GM23338 (cell line): Measurements from ENCODE around the gene GZMH. TPM values are rescaled to one million over a fixed set of nuclear protein-coding genes. Genes with fewer than 3 reads are reported as not detected.

ENCODE experiments used
- ATAC-seq: fragments of 200-7000 bp; cut with Tn5 transposase; 3 replicates; pipeline ENCODE4 v1.9.1; 2020
- DNase-seq: peaks from one replicate; pipeline ENCODE4 v3.0.0-alpha.2; 2015; ENCODE audit warnings: low spot score
- H2AFZ ChIP-seq: fragments of 200-600 bp; sonication (generic); 2 replicates; pipeline ENCODE4 v1.8.0; 2016; ENCODE audit warnings: antibody characterized with exemption, mild to moderate bottlenecking, moderate library complexity
- H3F3A ChIP-seq: fragments of 200-600 bp; sonication (generic); replicated peaks from 2 replicates; pipeline ENCODE4 v1.8.0; 2017; ENCODE audit warnings: antibody characterized with exemption, mixed run types, low read depth
- H3K27ac ChIP-seq: fragments of 200-600 bp; sonication (generic); 2 replicates; pipeline ENCODE4 v1.6.1; 2016; ENCODE audit warnings: low read depth
- H3K27me3 ChIP-seq: fragments of 200-600 bp; sonication (generic); 2 replicates; pipeline ENCODE4 v1.8.0; 2016; ENCODE audit warnings: mild to moderate bottlenecking, mixed run types, moderate library complexity; ENCODE audit not compliant: insufficient read depth
- H3K36me3 ChIP-seq: fragments of 200-600 bp; sonication (generic); 2 replicates; pipeline ENCODE4 v1.8.0; 2016; ENCODE audit warnings: mild to moderate bottlenecking; ENCODE audit not compliant: insufficient read depth
- H3K4me1 ChIP-seq: fragments of 200-600 bp; sonication (generic); 2 replicates; pipeline ENCODE4 v1.8.0; 2016; ENCODE audit warnings: mild to moderate bottlenecking, moderate library complexity; ENCODE audit not compliant: insufficient read depth
- H3K4me2 ChIP-seq: fragments of 200-600 bp; sonication (generic); 2 replicates; pipeline ENCODE4 v1.7.1; 2017; ENCODE audit warnings: mixed run types
- H3K4me3 ChIP-seq: fragments of 200-600 bp; sonication (generic); 2 replicates; pipeline ENCODE4 v1.6.1; 2016; ENCODE audit warnings: mixed run types
- H3K79me2 ChIP-seq: fragments of 200-600 bp; sonication (generic); replicated peaks from 2 replicates; pipeline ENCODE4 v1.8.0; 2017; ENCODE audit warnings: mild to moderate bottlenecking; ENCODE audit not compliant: insufficient read depth
- H3K9me2 ChIP-seq: fragments of 200-600 bp; sonication (generic); 2 replicates; pipeline ENCODE4 v1.8.0; 2017; ENCODE audit not compliant: insufficient read depth
- H4K20me1 ChIP-seq: fragments of 200-600 bp; sonication (generic); replicated peaks from 2 replicates; pipeline ENCODE4 v1.8.0; 2017; ENCODE audit warnings: mild to moderate bottlenecking; ENCODE audit not compliant: insufficient read depth
- H3K27ac Mint-ChIP-seq: 2 replicates; pipeline ENCODE4 v1.8.0; 2020; ENCODE audit warnings: inconsistent platforms, mild to moderate bottlenecking, moderate library complexity, mixed read lengths
- H3K27me3 Mint-ChIP-seq: 3 replicates; pipeline ENCODE4 v1.8.0; 2022; ENCODE audit warnings: low read depth, mild to moderate bottlenecking, moderate library complexity, mixed read lengths, inconsistent platforms; ENCODE audit not compliant: insufficient read depth, poor library complexity
- H3K36me3 Mint-ChIP-seq: 3 replicates; pipeline ENCODE4 v1.8.0; 2021; ENCODE audit warnings: low read depth, mild to moderate bottlenecking, inconsistent platforms, moderate library complexity, mixed read lengths
- H3K4me1 Mint-ChIP-seq: 3 replicates; pipeline ENCODE4 v1.8.0; 2020; ENCODE audit warnings: mild to moderate bottlenecking, inconsistent platforms, mixed read lengths
- H3K4me3 Mint-ChIP-seq: 3 replicates; pipeline ENCODE4 v1.8.0; 2021; ENCODE audit warnings: moderate library complexity, mild to moderate bottlenecking, inconsistent platforms, mixed read lengths
- H3K9me3 Mint-ChIP-seq: 3 replicates; pipeline ENCODE4 v1.8.0; 2020; ENCODE audit warnings: moderate library complexity, mild to moderate bottlenecking, inconsistent platforms, mixed read lengths
- CREB1 ChIP-seq: fragments of 250-450 bp; sonication (Bioruptor Pico); IDR thresholded peaks from 2 replicates; pipeline ENCODE4 v1.5.0; 2020; ENCODE audit warnings: low read depth, mild to moderate bottlenecking, moderate library complexity
- ETS1 ChIP-seq: IDR thresholded peaks from 2 replicates; pipeline ENCODE4 v1.6.1; 2016; ENCODE audit warnings: antibody characterized with exemption
- EZH2 ChIP-seq: fragments of 200-600 bp; sonication (generic); IDR thresholded peaks from one replicate; pipeline ENCODE4 v1.8.0; 2017; ENCODE audit warnings: antibody characterized with exemption, mild to moderate bottlenecking, low read depth; ENCODE audit not compliant: unreplicated experiment
- EZH2phosphoT487 ChIP-seq: fragments of 200-600 bp; sonication (generic); IDR thresholded peaks from one replicate; pipeline ENCODE4 v1.8.1; 2018; ENCODE audit warnings: antibody characterized with exemption; ENCODE audit not compliant: unreplicated experiment
- JUNB ChIP-seq: IDR thresholded peaks from one replicate; pipeline ENCODE4 v1.6.1; 2016; ENCODE audit warnings: antibody characterized with exemption; ENCODE audit not compliant: unreplicated experiment
- NANOG ChIP-seq: IDR thresholded peaks from 2 replicates; pipeline ENCODE4 v1.6.1; 2016; ENCODE audit warnings: antibody characterized with exemption, borderline replicate concordance
- POLR2AphosphoS5 ChIP-seq: IDR thresholded peaks from 2 replicates; pipeline ENCODE4 v1.6.1; 2016; ENCODE audit warnings: antibody characterized with exemption, low read depth
- STAT1 ChIP-seq: IDR thresholded peaks from one replicate; pipeline ENCODE4 v1.6.1; 2016; ENCODE audit warnings: antibody characterized with exemption; ENCODE audit not compliant: unreplicated experiment
- ZNF114 ChIP-seq: fragments of 250-450 bp; sonication (Bioruptor Pico); IDR thresholded peaks from 2 replicates; pipeline ENCODE4 v1.5.0; 2020; ENCODE audit warnings: mild to moderate bottlenecking, moderate library complexity
- ZNF331 ChIP-seq: fragments of 250-450 bp; sonication (Bioruptor Pico); IDR thresholded peaks from 2 replicates; pipeline ENCODE4 v1.5.0; 2020; ENCODE audit warnings: low read depth, mild to moderate bottlenecking, moderate library complexity
- ZNF462 ChIP-seq: fragments of 250-450 bp; sonication (Bioruptor Pico); IDR thresholded peaks from 2 replicates; pipeline ENCODE4 v1.5.0; 2020; ENCODE audit warnings: mild to moderate bottlenecking, moderate library complexity
- long read RNA-seq: library from polyadenylated mRNA; unstranded; transcript quantifications from one replicate; pipeline ENCODE4 v2.0.0, GENCODE V29; 2020; ENCODE audit not compliant: unreplicated experiment
- polyA plus RNA-seq: library from polyadenylated mRNA; unstranded; fragments of >200 nt; fragmentation: Nextera tagmentation; extraction: Ambion mirVana; gene quantifications from 2 replicates; pipeline ENCODE4 v1.2.1, GENCODE V29; 2016
- total RNA-seq: library from RNA; depleted of rRNA; stranded (reverse); fragments of >200 nt; shearing (Covaris generic); gene quantifications from 2 replicates; pipeline ENCODE4 v1.2.3, GENCODE V29; 2014; rRNA removed
- TF ChIP-seq, protein P1 (sequence below): IDR thresholded peaks from one replicate; pipeline ENCODE4 v1.6.1; 2018; ENCODE audit warnings: antibody characterized with exemption; ENCODE audit not compliant: unreplicated experiment
- TF ChIP-seq, protein P2 (sequence below), 2 experiments: fragments of 200-600 bp in 1 of 2; sonication (generic) in 1 of 2; conservative IDR thresholded peaks; 2 replicates each; pipeline versions ENCODE4 v1.5.1 to v1.6.1; 2016 to 2017; ENCODE audit warnings: antibody characterized with exemption in 2 of 2, low read depth in 2 of 2, mild to moderate bottlenecking in 2 of 2, moderate library complexity in 1 of 2

GZMH gene
- total RNA-seq (not detected in 2 replicates), polyA plus RNA-seq (not detected in 2 replicates)
- long read RNA-seq = 0 reads

DNA sequence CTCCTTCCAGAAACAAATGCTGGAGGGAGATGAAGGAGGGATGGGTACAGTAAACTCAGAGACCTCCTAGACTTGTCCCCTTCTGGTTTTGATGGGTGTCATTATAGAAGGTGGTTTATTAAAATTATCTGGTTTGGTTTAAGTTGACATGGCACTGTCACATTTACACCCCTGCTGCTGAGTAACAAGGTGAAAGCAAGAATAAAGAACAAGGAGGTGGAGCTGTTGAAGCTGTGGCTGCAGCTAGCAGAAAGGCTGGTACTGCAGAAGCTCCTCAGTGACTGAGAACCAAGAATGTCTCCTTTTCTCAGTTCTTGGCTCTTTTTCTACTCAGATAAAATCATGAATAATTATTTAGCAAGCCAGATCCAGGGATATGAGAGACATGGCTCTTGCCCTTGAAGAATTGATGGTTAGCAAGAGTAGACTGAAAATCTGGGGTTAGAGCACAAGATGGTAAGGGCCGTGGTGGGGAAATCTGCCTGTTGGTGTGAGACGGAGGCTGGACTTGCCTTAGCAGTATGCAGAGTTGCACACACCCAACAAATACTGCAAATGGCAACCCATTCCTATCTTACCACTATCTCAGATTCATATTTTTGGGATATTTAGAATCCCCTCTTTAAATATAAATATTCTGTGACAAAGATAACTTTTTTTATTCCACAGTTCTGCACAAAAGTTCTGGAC, at the start of gene GZMH:
GZMH (minus strand) TSS at position 31 of the 690 bp plus-strand sequence. CDS start 72 bp downstream, outside the sequence.
- H2AFZ ChIP-seq = no peak within 1 kb of the TSS
- Mint-ChIP-seq H3K36me3 (no peaks in the 10 kb centered on the region), H3K9me3 (no peaks in the 10 kb centered on the region; the same call in 1 of the 3 replicates), H3K4me1 (peaks cover 8% of the 10 kb centered on the region), H3K27ac (no peak within 1 kb of the TSS), H3K27me3 (peaks cover 9% of the 10 kb centered on the region), H3K4me3 (no peak within 1 kb of the TSS)
- H3K27ac ChIP-seq = no peak within 1 kb of the TSS
- H3K4me2 ChIP-seq = no peak within 1 kb of the TSS
- no peaks in the 10 kb centered on the region for H3K27me3 ChIP-seq
- no peaks in the 10 kb centered on the region for H4K20me1 ChIP-seq
- no peak for DNase-seq
- no peak within 1 kb of the TSS for H3K4me3 ChIP-seq
- no peaks in the 10 kb centered on the region for H3K36me3 ChIP-seq
- H3F3A ChIP-seq = no peaks in the 10 kb centered on the region
- H3K4me1 ChIP-seq = no peaks in the 10 kb centered on the region
- peaks cover 5% of the 10 kb centered on the region; the same call in 1 of the 2 replicates for H3K9me2 ChIP-seq
- no peak for ATAC-seq
- no peaks in the 10 kb centered on the region for H3K79me2 ChIP-seq
- no peak for TF ChIP-seq ZNF331 (CRISPR knock-in tag)
- TF ChIP-seq JUNB = no peak
- no peak for TF ChIP-seq EZH2
- TF ChIP-seq NANOG = no peak
- TF ChIP-seq CREB1 (CRISPR knock-in tag) = no peak
- TF ChIP-seq ZNF462 = no peak
- TF ChIP-seq, protein P1, sequence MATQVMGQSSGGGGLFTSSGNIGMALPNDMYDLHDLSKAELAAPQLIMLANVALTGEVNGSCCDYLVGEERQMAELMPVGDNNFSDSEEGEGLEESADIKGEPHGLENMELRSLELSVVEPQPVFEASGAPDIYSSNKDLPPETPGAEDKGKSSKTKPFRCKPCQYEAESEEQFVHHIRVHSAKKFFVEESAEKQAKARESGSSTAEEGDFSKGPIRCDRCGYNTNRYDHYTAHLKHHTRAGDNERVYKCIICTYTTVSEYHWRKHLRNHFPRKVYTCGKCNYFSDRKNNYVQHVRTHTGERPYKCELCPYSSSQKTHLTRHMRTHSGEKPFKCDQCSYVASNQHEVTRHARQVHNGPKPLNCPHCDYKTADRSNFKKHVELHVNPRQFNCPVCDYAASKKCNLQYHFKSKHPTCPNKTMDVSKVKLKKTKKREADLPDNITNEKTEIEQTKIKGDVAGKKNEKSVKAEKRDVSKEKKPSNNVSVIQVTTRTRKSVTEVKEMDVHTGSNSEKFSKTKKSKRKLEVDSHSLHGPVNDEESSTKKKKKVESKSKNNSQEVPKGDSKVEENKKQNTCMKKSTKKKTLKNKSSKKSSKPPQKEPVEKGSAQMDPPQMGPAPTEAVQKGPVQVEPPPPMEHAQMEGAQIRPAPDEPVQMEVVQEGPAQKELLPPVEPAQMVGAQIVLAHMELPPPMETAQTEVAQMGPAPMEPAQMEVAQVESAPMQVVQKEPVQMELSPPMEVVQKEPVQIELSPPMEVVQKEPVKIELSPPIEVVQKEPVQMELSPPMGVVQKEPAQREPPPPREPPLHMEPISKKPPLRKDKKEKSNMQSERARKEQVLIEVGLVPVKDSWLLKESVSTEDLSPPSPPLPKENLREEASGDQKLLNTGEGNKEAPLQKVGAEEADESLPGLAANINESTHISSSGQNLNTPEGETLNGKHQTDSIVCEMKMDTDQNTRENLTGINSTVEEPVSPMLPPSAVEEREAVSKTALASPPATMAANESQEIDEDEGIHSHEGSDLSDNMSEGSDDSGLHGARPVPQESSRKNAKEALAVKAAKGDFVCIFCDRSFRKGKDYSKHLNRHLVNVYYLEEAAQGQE = no peak
- TF ChIP-seq EZH2phosphoT487 = no peak
- TF ChIP-seq POLR2AphosphoS5 = no peak
- no peak for TF ChIP-seq STAT1
- no peak for TF ChIP-seq ETS1
- TF ChIP-seq, protein P2, sequence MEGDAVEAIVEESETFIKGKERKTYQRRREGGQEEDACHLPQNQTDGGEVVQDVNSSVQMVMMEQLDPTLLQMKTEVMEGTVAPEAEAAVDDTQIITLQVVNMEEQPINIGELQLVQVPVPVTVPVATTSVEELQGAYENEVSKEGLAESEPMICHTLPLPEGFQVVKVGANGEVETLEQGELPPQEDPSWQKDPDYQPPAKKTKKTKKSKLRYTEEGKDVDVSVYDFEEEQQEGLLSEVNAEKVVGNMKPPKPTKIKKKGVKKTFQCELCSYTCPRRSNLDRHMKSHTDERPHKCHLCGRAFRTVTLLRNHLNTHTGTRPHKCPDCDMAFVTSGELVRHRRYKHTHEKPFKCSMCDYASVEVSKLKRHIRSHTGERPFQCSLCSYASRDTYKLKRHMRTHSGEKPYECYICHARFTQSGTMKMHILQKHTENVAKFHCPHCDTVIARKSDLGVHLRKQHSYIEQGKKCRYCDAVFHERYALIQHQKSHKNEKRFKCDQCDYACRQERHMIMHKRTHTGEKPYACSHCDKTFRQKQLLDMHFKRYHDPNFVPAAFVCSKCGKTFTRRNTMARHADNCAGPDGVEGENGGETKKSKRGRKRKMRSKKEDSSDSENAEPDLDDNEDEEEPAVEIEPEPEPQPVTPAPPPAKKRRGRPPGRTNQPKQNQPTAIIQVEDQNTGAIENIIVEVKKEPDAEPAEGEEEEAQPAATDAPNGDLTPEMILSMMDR (conservative IDR thresholded peaks at IDR 0.05; ENCODE audit: low read depth in 2 of 2) = no peak
- TF ChIP-seq ZNF114 (CRISPR knock-in tag) = no peak
